HG03135 (cell line): ENCODE measurements around the gene NPIPB6.

Experiments used
- ATAC-seq: cut with Tn5 transposase; IDR thresholded peaks from one replicate; pipeline ENCODE4 v1.9.1; 2021; ENCODE audit warnings: mild to moderate bottlenecking, moderate library complexity; ENCODE audit not compliant: unreplicated experiment

NPIPB6 gene

DNA sequence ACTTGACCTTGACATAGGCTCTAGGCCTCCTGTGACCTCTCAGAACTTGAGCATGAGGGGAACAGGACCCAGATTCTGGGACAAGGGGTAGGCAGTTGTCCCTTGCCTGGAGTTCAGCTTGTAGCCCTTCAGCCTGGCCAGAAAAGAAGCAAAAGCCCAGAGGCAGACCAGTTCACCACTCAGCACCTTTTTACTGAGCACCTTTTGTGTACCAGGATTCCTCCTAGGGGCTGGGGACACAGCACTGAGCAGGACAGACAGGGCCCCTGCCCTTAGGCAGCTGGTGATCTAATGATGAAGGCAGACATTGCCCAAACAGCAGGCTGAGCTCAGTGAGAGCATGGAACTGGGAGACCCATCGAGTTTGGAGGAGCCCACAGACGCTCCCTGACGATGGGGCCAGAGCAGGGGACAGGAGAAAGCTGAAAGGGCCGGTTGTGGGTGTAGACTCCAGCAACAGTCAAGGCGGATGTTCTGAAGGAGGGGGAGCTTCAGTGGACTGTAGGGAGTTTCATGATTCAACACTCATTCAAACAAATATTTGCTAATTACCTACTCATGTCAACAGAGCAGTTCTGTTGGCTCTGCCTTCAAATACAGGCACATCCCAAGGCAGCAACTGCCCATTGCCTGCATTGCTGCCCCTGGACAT lies 38.9 kb downstream of the NPIPB6 start:
- no peak for ATAC-seq

DNA sequence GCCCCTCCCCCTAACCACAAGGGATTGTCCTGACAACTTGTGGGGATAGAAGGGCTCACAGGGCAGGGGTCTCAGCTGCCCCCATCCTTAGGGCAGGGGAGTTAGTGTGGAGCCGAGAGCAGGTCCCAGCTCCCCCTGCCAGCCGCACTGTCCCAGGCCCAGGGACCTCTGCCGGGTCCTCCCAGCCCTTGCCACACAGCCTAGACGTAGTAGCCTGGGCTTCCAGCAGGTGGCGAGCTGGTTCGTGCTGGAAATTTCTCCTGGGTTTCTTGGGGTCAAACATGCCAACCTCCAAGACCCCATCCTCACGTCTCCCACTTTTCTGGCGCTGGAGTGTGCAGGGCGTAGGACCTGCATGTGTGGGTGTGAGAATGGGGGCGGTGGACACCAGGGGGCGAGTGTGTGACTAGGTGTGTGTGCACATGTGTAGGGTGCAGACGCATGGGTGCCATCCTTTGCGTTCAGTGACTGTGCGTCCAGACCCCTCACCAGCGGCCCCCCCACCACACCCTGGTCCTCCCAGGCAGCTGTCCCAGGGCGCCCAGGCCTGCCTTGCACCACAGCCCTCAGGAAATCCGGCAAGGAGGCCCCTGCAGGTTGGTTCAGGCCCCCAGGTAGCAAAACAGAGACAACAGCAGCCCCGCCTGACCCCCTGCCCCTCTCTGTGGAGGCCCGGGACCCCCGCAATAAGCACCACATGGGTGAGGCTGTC lies 41.5 kb downstream of the NPIPB6 start:
- ATAC-seq, result no peak

DNA sequence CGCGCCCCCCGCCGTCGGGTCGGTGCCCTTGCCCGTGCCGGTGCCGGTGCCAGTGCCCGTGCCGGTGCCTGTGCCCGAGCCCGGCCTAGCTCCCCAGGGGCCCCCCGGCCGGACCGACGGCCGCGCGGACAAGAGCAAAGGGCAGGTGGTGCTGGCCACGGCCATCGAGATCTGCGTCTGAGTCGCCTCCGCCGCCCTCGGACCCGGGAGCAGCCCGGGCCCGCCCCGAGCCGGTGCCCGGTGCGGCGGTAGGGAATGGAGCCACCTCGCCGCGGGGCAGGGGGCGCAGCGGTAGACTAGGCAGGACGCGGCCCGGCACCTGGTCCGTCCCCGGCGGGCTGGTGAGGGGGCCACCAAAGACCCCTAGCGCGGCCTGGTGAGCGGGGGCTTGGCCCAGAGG lies 42.6 kb downstream of the NPIPB6 start:
- no peak for ATAC-seq

DNA sequence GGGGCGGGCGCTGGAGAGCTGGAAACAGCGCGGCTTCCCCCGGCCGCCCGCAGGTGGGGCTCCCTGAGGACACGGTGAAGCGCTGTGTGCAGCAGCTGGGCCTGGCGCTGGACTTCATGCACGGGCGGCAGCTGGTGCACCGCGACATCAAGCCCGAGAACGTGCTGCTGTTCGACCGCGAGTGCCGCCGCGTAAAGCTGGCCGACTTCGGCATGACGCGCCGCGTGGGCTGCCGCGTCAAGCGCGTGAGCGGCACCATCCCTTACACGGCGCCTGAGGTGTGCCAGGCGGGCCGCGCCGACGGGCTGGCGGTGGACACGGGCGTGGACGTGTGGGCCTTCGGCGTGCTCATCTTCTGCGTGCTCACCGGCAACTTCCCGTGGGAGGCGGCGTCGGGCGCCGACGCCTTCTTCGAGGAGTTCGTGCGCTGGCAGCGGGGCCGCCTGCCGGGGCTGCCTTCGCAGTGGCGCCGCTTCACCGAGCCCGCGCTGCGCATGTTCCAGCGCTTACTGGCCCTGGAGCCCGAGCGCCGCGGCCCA lies 43.2 kb downstream of the NPIPB6 start:
- no peak for ATAC-seq

DNA sequence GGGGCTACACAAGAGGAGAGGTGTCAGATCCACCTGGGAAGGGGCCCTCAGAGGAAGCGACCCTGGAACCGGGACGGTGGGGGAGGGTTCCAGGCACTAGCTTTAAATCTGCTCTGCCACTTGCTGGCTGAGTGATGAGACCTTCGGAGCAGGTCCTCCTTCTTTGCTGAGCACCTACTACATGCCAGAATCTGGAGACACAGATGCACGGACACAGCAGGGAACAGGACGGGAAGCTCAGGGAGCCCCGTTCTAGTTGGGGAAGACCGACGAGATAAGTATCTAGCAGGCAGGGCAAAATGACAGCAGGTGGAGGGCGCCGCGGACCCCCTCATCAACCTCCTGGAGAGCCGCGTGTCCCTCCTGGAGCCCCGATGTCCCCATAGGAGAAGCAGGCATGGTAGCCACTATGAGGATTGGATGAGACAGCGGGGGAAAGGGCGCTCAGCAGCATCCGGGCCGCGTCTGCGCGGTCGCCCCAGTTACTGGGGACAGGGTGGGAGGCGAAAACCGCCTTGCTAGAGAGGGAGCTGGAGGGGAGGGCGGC lies 43.8 kb downstream of the NPIPB6 start:
- ATAC-seq, result no peak

DNA sequence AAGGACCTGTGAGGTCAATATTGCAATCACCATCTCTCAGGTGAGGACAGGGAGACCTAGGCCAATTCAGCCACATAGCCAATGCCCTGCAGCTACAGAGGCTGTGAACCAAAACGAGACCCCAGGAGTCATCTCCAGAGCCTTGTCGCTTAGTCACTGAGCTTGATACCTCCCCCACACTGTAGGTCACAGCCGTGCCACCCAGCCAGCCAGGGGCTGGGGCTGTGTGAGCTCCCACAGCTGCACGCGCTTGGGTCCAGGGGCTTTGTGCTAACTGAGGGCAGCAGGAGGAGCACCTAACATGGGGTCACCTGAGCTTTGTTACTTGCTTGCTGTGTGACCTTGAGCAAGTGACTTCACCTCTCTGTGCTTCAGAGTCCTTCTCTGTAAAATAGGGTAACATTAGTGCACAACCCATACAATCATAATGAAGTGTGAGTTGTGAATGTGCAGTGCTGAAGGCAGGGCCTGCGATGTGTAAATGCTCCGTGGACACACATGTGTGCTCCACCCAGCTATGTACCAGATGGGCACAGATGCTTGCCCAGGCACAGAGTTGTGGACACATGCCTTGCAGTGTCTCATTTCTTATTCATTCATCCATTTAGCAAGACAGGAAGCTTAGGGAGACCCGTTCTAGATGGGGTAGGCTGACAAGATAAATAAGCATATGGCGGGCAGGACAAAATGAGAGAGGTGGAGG lies 45.1 kb downstream of the NPIPB6 start:
- ATAC-seq, result no peak

DNA sequence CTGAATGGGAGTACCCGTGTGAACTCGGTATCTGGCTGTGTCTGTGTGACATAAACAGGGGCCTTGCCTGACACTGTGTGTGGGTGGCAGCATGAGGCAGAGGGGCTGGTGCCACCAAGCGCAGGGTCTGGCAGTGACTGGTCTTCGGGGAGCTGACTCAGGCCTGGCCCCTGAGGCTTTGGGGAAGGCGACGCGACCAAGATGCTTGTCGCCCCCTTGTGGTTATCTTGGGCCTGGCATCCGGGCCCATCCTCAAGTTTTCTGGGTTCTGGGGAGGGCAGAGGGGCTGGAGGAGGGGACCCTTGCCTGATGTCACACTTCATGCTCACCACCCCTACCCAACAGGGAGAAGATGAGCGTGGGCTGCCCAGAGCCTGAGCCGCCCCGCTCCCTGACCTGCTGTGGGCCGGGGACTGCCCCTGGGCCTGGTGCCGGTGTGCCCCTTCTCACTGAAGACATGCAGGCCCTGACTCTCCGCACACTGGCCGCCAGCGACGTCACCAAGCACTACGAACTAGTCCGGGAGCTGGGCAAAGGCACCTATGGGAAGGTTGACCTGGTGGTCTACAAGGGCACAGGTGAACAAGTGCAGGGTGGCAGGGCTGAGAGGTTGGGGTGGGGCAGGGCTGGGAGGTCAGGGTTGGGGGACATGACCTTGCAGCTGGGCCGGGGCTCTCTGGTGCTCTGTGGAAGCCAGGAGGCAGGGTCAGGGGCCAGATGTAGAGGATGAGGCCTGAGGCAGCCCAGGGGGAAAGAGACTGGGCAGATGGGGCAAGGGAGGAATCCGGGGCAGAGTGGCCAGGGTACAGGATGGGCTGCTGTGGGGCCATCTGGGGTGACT lies 46.0 kb downstream of the NPIPB6 start:
- no peak for ATAC-seq

DNA sequence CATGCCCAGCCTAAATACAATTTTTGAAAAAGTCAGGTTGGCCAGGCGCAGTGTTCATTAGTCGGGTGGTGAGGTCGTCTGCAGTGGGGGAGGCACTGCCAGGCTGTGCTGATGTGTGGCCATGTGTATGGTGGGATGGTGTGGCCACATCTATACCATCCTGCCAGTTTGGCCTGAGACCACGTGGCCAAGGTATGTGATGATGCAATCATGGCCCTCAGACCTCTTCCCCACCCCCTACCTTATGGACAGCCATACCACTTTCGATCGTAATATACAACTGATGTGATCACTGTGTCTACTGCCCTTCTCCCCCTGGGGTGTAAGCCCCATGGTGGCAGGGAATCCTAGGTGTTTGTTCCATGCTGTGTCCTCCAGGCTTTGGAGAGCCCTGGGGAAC lies 47.3 kb downstream of the NPIPB6 start:
- no peak for ATAC-seq

DNA sequence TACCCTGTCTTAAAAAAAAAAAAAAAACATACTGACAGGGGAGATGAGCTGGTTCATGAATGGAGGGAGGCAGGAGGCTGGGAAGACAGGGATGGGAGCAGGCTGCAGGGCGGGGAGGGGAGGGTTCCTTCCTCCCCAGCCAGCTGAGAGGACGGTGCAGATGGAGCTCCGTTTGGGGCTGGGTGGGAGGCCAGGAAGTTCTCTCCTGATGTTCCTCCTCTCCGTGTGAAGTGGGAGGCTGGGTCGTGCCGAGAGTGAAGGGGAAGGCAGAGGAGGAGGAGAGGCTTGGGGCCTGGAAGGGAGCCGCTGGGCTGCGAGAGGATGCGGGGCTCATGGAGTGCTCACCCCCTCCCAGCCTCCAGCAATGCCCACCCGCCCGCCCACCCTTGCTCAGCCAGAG lies 49.7 kb downstream of the NPIPB6 start:
- no peak for ATAC-seq

DNA sequence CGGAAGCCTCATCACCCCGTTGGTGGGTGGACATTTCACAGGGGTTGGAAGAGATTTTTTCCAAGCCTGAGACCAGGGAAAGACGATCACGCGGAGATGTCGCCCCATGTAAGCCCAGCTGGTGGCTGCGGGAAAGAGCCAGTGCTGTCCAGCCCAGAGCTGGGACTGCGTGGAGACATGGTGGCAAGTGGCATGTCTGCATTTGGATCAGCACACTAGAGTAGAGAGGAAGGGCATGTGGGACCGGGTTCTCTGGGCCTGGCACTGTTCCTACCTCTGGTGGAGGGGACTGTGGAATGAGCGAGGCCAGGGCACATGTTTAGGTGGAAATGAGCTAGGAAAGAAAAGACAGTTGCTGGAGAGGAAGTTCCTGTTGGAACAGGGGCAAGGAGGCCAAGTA lies 51.0 kb downstream of the NPIPB6 start:
- ATAC-seq, result no peak

DNA sequence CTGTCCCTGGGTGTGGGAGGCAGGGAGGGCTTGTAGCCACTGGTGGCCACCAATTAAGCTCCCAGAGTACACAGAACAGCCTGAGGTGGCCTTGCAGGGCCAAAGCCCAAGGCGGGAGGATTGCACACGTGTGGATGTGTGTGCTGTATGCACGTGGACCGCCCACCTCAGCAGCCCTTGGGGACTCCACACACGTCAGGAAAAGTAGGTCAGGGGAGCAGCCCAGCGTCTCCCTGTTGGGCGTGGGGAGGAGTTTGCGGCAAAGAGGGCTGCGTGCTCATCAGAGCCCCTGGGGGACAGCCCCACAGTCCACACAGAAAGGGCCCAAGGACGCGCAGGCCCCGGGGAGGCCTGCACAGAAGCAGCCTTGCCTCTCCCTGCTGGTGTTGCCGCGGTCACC lies 51.4 kb downstream of the NPIPB6 start:
- ATAC-seq, result no peak

DNA sequence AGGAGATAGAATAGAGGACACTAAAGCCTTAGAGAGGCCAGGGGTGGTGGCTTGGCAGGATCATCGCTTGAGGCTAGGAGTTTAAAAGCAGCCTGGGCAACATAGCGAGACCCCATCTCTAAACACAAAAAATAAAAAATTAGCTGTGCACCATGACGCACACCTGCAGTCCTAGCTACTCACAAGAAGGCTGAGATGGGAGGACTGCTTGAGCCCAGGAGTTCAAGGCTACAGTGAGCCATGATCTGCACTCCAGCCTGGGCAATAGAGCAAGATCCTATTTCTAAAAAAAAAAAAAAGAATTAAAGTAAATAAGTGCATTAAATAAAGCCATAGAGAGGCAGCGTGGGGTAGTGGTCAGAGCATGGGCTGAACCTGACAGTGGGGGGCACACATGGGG lies 51.9 kb downstream of the NPIPB6 start:
- no peak for ATAC-seq

DNA sequence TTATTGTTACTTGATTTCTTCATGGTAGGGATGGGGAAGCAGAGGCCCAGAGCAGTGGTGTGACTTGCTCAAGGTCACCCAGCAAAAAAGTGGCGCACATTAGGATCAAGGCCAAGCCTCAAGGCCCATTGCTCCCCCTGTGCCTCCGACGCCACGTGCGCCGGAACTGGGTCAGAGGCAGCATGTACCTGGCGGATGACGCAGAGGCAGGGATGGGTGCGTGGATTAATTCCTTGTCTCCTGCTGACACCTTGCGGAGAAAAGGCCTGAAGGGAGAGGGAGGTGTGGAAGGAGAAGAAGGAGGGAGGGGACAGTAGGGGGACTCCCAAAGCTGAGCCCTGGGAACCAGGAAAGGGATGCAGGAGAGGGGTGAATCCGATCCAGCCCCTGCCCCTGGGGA lies 52.5 kb downstream of the NPIPB6 start:
- no peak for ATAC-seq

DNA sequence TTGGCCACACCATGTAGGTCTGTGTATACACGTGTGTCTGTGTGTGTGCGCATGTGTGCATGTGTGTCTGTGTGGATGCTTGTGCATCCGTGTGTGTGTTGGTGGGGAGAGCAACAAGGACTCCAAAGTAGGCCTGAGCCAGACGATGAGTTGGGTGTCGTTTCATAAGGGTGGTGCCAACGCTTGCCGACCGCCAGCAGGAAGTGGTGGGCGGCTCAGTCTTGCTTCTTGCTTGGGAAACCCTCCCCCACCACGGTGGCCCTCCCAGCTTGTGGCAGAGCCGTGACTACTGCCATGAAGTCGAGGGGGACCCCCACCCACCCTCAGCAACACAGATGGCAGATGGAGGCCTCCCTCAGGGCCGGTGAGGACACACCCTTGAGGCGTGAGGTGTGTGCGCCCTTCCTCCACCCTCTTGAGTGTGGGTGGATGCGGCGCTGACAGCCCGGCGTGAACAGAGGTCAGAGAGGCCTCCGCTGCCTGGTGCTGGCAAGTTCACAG lies 53.4 kb downstream of the NPIPB6 start:
- no peak for ATAC-seq

DNA sequence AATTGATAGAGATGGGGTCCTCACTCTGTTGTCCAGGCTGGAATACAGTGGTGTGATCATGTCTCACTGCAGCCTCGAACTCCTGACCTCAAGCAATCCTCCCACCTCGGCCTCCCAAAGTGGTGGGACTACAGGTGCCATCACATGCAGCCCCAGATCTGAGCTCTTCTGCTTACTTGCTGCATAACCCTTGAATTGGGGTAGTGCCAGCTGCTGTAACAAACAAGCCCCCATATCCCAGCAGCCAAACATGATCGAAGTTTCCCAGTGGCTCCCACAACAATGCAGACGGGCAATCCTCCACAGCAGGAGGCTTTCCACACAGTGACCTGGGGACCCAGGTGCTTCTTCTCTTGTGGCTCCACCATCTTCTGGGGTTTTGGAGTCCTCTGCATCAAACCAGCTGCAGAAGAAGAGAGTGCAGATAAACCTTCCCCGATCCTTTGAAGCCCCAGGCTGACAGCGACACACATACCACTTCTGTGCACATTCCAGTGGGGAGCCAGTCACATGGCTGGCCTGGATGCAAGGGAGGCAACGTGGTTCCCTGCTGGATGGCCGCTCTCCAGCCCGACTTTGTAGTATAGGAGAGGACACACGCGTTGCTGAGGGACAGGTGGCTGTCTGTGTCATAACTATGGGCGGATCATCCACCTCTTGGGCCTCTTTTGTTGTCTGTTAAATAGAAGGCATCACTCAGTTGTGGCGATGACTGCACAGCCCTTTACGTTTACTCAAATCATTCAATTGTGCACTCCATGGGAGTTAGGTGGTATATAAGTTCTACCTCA lies 54.3 kb downstream of the NPIPB6 start:
- no peak for ATAC-seq

DNA sequence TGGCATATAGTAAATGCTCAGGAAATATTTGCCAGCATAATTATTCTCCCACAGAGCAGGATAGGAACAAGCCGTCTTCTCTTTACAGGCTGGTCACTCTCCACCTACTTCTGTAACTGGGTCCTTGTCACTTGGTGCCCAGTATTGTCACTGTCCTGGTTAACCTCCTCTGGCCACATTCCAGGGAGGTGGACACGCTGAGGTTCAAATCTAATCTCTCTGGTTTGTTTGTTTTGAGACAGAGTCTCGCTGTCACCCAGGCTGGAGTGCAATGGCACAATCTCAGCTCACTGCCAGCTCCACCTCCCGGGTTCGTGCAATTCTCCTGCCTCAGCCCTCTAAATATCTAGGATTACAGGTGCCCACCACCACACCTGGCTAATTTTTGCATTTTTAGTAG lies 55.4 kb downstream of the NPIPB6 start:
- ATAC-seq, result no peak

DNA sequence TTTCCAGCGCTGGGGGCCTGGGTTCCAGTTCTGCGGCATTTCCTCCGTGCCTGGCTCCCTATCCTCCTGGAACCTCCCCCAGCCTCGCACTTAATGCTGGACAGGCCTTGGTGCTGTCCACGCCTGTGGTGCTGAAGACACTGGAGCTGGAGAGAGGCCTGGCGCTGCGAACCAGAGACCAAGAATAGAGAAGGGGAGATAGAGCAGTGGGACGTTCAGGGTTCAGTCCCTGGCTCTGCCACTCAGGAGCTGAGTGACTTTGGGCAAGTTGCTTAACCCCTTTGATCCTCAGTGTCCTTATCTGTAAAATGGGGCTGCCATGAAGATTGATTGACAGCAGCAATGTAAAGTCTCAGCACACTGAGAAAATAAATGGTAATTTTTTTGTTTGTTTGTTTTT lies 59.1 kb downstream of the NPIPB6 start:
- ATAC-seq, result no peak

DNA sequence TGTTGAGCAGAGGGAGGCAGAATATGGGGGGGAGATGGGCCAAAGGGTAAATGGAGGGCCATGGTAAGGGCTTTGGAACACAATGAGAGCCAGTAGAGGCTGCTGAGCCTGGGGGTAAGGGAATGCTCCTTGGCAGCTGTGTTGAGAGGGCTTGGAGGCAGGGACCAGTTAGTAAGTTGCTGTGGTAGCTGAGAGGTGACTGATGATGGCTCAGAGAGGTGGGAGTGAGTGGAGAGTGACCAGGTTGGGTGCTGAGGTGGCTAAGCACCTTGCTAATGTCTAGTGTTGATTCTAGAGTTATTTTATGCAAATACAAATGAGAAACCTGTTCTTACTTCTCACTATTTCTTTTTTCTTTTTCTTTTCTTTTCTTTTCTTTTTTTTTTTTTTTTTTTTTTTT lies 60.2 kb downstream of the NPIPB6 start:
- no peak for ATAC-seq

DNA sequence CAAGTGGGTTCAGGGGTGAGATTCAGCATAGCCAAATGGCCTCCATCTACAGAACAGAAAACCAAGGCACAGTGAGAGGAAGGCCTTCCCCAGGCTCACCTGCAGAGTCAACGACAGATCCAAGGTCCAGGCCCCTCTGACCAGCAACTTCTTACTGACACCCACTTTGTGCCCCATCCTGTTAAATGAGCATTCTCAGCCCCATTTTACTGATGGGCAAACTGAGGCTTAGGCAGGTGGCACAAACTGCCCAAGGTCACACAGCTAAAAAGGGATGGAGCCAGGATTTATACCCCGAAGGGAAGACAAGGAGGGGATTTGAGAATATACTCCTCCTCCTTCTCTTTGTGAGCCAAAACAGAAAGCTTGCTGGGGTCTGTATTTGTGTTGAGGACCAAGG lies 61.7 kb downstream of the NPIPB6 start:
- ATAC-seq, result no peak

DNA sequence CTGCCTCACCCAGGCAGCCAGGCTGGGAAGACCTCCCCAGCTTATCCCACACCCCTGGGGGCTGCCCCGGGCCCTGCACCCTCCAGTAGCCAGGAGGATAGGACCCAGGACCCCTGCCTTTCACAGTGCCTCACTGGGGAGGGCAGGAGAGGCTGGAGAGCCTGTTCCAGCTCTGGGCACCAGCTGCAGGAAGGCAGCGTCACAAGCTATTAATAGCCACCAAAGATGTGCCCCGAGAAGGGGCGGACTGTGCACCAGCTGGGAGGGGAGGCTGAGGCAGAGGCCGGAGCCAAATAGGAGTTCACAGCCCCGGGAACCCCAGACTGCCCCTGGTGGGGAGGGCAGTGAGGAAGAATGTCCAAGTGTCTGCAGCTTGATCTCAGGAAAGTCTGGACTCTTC lies 62.2 kb downstream of the NPIPB6 start:
- ATAC-seq, result no peak
